K562 (cell line): ENCODE data around the gene CCAR1. TPM values are rescaled to one million over a fixed set of nuclear protein-coding genes. Genes with fewer than 3 reads are reported as not detected.

Experiments used
- ATAC-seq: fragments of 200-7000 bp; cut with Tn5 transposase; 3 replicates; pipeline ENCODE4 v1.9.1; 2020; ENCODE audit warnings: moderate library complexity
- BruUV-seq: library from RNA; stranded (reverse); fragments of 400-500 nt; replicated peaks from 2 replicates; lab custom pipeline; 2021; lab: Mats Ljungman, UMichigan
- CTCF ChIA-PET: fragments of 300-600 bp; formaldehyde crosslinking; extraction: SDS; loops from one replicate; lab custom pipeline; 2021; ENCODE audit warnings: low intra/inter-chr PET ratio; lab: Yijun Ruan, JAX
- POLR2A ChIA-PET: fragments of 300-600, 350-650 bp; sonication (Branson Sonifier 250); formaldehyde crosslinking; extraction: SDS; loops from one replicate; lab custom pipeline; 2021; ENCODE audit warnings: antibody characterized with exemption, inconsistent platforms; lab: Yijun Ruan, JAX
- DNase-seq, 4 experiments: peaks; one replicate each; pipeline versions ENCODE4 v3.0.0 to v3.0.0-alpha.2; 2011 to 2018; ENCODE audit warnings: low spot score in 3 of 4, mixed read lengths in 3 of 4; ENCODE audit errors: extremely low read depth in 1 of 4
- FAIRE-seq: peaks from 2 replicates; lab custom pipeline; 2011; peaks lifted over from hg19 to GRCh38; lab: Jason Lieb, UNC
- H2AFZ ChIP-seq: 2 replicates; pipeline ENCODE4 v1.6.0; 2011; ENCODE audit warnings: low read depth, low read length, control low read depth, inconsistent platforms
- H3K27ac ChIP-seq: fragments of 200-600 bp; 3 replicates; pipeline ENCODE4 v1.8.0; 2011; ENCODE audit warnings: low read depth, mild to moderate bottlenecking, control low read depth, inconsistent platforms, low read length, moderate library complexity, mixed read lengths; ENCODE audit errors: extremely low read depth
- H3K27me3 ChIP-seq, 2 experiments: fragments of 300-600 bp in 1 of 2; 2 replicates in 1 of 2; 3 replicates in 1 of 2; pipeline versions ENCODE4 v1.6.0 to v1.8.0; 2011; ENCODE audit warnings: inconsistent platforms in 2 of 2, low read length in 2 of 2, mild to moderate bottlenecking in 1 of 2, mixed read lengths in 1 of 2, moderate library complexity in 1 of 2; ENCODE audit not compliant: control insufficient read depth in 2 of 2, insufficient read depth in 2 of 2
- H3K36me3 ChIP-seq: fragments of 300-600 bp; 3 replicates; pipeline ENCODE4 v1.8.0; 2011; ENCODE audit warnings: mild to moderate bottlenecking, low read length, inconsistent platforms; ENCODE audit not compliant: control insufficient read depth, insufficient read depth
- H3K4me1 ChIP-seq, 2 experiments: fragments of 200-600 bp in 1 of 2; replicated peaks in 1 of 2; 2 replicates in 1 of 2; 3 replicates in 1 of 2; pipeline versions ENCODE4 v1.5.1 to v1.8.0; 2011; ENCODE audit warnings: inconsistent platforms in 2 of 2, low read length in 2 of 2, mild to moderate bottlenecking in 1 of 2, mixed read lengths in 1 of 2, moderate library complexity in 1 of 2; ENCODE audit not compliant: control insufficient read depth in 2 of 2, insufficient read depth in 2 of 2
- H3K4me2 ChIP-seq: 2 replicates; pipeline ENCODE4 v1.6.1; 2011; ENCODE audit warnings: low read length, control low read depth, inconsistent platforms, mixed read lengths; ENCODE audit not compliant: insufficient read depth
- H3K4me3 ChIP-seq: fragments of 200-600 bp; sonication (generic), shearing (Covaris generic); 2 replicates; pipeline ENCODE4 v1.5.1; 2016; ENCODE audit warnings: control low read depth, inconsistent platforms
- H3K79me2 ChIP-seq: fragments of 200-600 bp; 3 replicates; pipeline ENCODE4 v1.8.0; 2011; ENCODE audit warnings: low read length, inconsistent platforms; ENCODE audit not compliant: control insufficient read depth, insufficient read depth
- H3K9ac ChIP-seq, 2 experiments: 2 replicates each; pipeline versions ENCODE4 v1.6.0 to v1.6.1; 2011; ENCODE audit warnings: low read depth in 2 of 2, low read length in 2 of 2, control low read depth in 1 of 2, inconsistent platforms in 1 of 2, mild to moderate bottlenecking in 1 of 2, mixed read lengths in 1 of 2; ENCODE audit not compliant: insufficient read depth in 1 of 2
- H3K9me1 ChIP-seq: one replicate; pipeline ENCODE4 v1.6.0; 2011; ENCODE audit warnings: inconsistent platforms, mild to moderate bottlenecking, low read length, moderate library complexity; ENCODE audit not compliant: control insufficient read depth, insufficient read depth
- H3K9me3 ChIP-seq: replicated peaks from 2 replicates; pipeline ENCODE4 v1.5.1; 2011; ENCODE audit warnings: low read depth, low read length, inconsistent platforms; ENCODE audit not compliant: control insufficient read depth, insufficient read depth
- H4K20me1 ChIP-seq: replicated peaks from 2 replicates; pipeline ENCODE4 v1.6.1; 2011; ENCODE audit warnings: low read length, inconsistent platforms, mixed read lengths; ENCODE audit not compliant: control insufficient read depth, insufficient read depth
- E2F3 ChIP-seq: fragments of 250-450 bp; sonication (Bioruptor Pico); IDR thresholded peaks from 2 replicates; pipeline ENCODE4 v1.4.0; 2020; ENCODE audit warnings: mild to moderate bottlenecking
- HCFC1 ChIP-seq: IDR thresholded peaks from 2 replicates; pipeline ENCODE4 v1.6.1; 2012; ENCODE audit warnings: low read depth, low read length, improper control_type of control experiment
- KAT2B ChIP-seq: IDR thresholded peaks from one replicate; pipeline ENCODE4 v1.6.1; 2012; ENCODE audit warnings: low read depth, mild to moderate bottlenecking, control low read depth, inconsistent platforms, low read length, moderate library complexity
- KDM2B ChIP-seq: fragments of 250-450 bp; sonication (Bioruptor Pico); IDR thresholded peaks from 2 replicates; pipeline ENCODE4 v1.8.0; 2021; ENCODE audit warnings: mild to moderate bottlenecking, moderate library complexity
- KLF16 ChIP-seq: IDR thresholded peaks from 2 replicates; pipeline ENCODE4 v1.6.1; 2016; ENCODE audit warnings: antibody characterized with exemption
- RAD21 ChIP-seq, 2 experiments: fragments of 250-450 bp in 1 of 2; fragments of 450-650 bp in 1 of 2; sonication (Bioruptor Pico) in 1 of 2; formaldehyde crosslinking in 1 of 2; IDR thresholded peaks in 1 of 2; conservative IDR thresholded peaks in 1 of 2; 2 replicates each; pipeline versions ENCODE4 v1.4.0 to v1.8.0; 2020 to 2022; ENCODE audit warnings: mild to moderate bottlenecking in 2 of 2, moderate library complexity in 1 of 2
- ZNF785 ChIP-seq: fragments of 250-450 bp; sonication (Bioruptor Pico); IDR thresholded peaks from 2 replicates; pipeline ENCODE4 v1.4.0; 2020; ENCODE audit warnings: mild to moderate bottlenecking
- whole genome bisulfite sequencing: fragments of 100-300 bp; shearing (Covaris generic); methylation state at CpG from one replicate; pipeline ENCODE4 v1.1.6; 2016; ENCODE audit warnings: low coverage, mixed read lengths; ENCODE audit not compliant: insufficient coverage; ENCODE audit errors: missing lambda C conversion rate; 5-methylcytosine and 5-hydroxymethylcytosine counted together
- in situ Hi-C: fragments of 300-500 bp; cut with MboI; formaldehyde crosslinking; loops from 4 replicates; pipeline ENCODE4 v1.15.0; 2018; ENCODE audit warnings: inconsistent platforms, mixed read lengths
- intact Hi-C: fragments of 100-400 bp; cut with micrococcal nuclease; formaldehyde crosslinking; loops from 2 replicates; pipeline ENCODE4 v1.14.2; 2022
- polyA plus RNA-seq, 8 experiments: library from polyadenylated mRNA; depleted of rRNA in 4 of 8; stranded (reverse) in 5 of 8; unstranded in 3 of 8; fragments of >200 nt; fragmentation: Nextera tagmentation in 2 of 8; fragmentation: Illumina TruSeq in 1 of 8; extraction: Ambion mirVana in 2 of 8; extraction: Trizol in 1 of 8; gene quantifications; 2 replicates each; pipeline versions ENCODE4 v1.2.1 to v1.2.3, GENCODE V29; 2011 to 2014; ENCODE audit warnings: inconsistent platforms in 1 of 8, missing spikeins in 1 of 8
- total RNA-seq, 7 experiments: library from RNA; depleted of rRNA in 6 of 7; stranded (reverse); fragments of >200 nt in 6 of 7; fragmentation: Illumina TruSeq in 2 of 7; extraction: Trizol in 2 of 7; gene quantifications; 2 replicates each; pipeline versions ENCODE4 v1.2.1 to v1.2.3, GENCODE V29; 2011 to 2021; ENCODE audit warnings: low replicate concordance in 1 of 7
- TF ChIP-seq, protein P1 (sequence below), 2 experiments: fragments of 450-650 bp; IDR thresholded peaks; 2 replicates each; pipeline ENCODE4 v1.6.1; 2016; ENCODE audit warnings: mild to moderate bottlenecking in 2 of 2, borderline replicate concordance in 1 of 2, low read depth in 1 of 2, moderate library complexity in 1 of 2
- TF ChIP-seq, protein P2 (sequence below): fragments of 450-650 bp; IDR thresholded peaks from 2 replicates; pipeline ENCODE4 v1.6.1; 2016
- TF ChIP-seq, protein P3 (sequence below): sonication (generic); formaldehyde crosslinking; IDR thresholded peaks from 2 replicates; pipeline ENCODE4 v1.8.0; 2023; ENCODE audit warnings: mild to moderate bottlenecking, missing genetic modification reagents

CCAR1 gene
- total and polyA plus RNA-seq, 9 of the 15 experiments (the other 6 are each of a cell fraction or from before 2014, with no cell fraction given) = 44.8 to 173 (median 111) TPM

DNA sequence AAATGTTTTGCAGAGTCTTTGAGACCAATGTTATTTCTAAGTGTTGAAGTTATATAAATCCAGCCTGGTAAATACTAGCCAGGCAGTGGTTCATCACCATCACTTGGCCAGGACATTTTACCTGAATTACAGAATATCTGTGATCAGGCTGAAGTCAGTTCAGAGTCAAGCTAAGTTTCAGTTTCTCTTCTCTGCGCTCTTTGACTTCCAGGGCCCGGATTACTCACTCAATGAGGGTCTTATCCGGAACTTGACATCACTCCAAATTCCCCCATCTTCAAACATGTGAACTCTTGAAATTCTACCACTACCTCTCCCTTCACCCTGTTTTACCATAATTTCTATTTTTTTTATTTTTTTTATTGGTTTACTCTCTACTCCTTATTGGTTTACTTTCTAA lies 36.6 kb upstream of the CCAR1 start:
- Histone ChIP-seq H3K79me2 (no peaks in the 10 kb centered on the region), H3K27ac (no peak overlapping the region), H3K4me2 (no peak overlapping the region), H3K27me3 (no peaks in the 10 kb centered on the region), H4K20me1 (no peaks in the 10 kb centered on the region), H3K9me3 (no peaks in the 10 kb centered on the region), H3K36me3 (peaks cover 68% of the 10 kb centered on the region), H3K4me1 (no peaks in the 10 kb centered on the region), H3K9me1 (no peaks in the 10 kb centered on the region), H3K9ac (no peak overlapping the region), H2AFZ (no peak overlapping the region), H3K4me3 (no peak overlapping the region)
- WGBS = 97% methylated on average over 3 of the region's 3 CpGs
- FAIRE-seq = no peak
- in situ Hi-C loops (no loop called here), intact Hi-C loops (no loop called here)
- no peak for DNase-seq
- ChIA-PET POLR2A (interaction anchor here (1.4 kb wide), 1 partner anchor 15 kb away, joined by 6 read pairs; no protein-coding TSS in a partner anchor), CTCF (no interaction called here)
- no TSS peak for BruUV-seq
- no peak for ATAC-seq
- no peak for TF ChIP-seq ZNF785 (CRISPR knock-in tag)
- no peak for TF ChIP-seq E2F3
- no peak for TF ChIP-seq HCFC1
- TF ChIP-seq, protein P1, sequence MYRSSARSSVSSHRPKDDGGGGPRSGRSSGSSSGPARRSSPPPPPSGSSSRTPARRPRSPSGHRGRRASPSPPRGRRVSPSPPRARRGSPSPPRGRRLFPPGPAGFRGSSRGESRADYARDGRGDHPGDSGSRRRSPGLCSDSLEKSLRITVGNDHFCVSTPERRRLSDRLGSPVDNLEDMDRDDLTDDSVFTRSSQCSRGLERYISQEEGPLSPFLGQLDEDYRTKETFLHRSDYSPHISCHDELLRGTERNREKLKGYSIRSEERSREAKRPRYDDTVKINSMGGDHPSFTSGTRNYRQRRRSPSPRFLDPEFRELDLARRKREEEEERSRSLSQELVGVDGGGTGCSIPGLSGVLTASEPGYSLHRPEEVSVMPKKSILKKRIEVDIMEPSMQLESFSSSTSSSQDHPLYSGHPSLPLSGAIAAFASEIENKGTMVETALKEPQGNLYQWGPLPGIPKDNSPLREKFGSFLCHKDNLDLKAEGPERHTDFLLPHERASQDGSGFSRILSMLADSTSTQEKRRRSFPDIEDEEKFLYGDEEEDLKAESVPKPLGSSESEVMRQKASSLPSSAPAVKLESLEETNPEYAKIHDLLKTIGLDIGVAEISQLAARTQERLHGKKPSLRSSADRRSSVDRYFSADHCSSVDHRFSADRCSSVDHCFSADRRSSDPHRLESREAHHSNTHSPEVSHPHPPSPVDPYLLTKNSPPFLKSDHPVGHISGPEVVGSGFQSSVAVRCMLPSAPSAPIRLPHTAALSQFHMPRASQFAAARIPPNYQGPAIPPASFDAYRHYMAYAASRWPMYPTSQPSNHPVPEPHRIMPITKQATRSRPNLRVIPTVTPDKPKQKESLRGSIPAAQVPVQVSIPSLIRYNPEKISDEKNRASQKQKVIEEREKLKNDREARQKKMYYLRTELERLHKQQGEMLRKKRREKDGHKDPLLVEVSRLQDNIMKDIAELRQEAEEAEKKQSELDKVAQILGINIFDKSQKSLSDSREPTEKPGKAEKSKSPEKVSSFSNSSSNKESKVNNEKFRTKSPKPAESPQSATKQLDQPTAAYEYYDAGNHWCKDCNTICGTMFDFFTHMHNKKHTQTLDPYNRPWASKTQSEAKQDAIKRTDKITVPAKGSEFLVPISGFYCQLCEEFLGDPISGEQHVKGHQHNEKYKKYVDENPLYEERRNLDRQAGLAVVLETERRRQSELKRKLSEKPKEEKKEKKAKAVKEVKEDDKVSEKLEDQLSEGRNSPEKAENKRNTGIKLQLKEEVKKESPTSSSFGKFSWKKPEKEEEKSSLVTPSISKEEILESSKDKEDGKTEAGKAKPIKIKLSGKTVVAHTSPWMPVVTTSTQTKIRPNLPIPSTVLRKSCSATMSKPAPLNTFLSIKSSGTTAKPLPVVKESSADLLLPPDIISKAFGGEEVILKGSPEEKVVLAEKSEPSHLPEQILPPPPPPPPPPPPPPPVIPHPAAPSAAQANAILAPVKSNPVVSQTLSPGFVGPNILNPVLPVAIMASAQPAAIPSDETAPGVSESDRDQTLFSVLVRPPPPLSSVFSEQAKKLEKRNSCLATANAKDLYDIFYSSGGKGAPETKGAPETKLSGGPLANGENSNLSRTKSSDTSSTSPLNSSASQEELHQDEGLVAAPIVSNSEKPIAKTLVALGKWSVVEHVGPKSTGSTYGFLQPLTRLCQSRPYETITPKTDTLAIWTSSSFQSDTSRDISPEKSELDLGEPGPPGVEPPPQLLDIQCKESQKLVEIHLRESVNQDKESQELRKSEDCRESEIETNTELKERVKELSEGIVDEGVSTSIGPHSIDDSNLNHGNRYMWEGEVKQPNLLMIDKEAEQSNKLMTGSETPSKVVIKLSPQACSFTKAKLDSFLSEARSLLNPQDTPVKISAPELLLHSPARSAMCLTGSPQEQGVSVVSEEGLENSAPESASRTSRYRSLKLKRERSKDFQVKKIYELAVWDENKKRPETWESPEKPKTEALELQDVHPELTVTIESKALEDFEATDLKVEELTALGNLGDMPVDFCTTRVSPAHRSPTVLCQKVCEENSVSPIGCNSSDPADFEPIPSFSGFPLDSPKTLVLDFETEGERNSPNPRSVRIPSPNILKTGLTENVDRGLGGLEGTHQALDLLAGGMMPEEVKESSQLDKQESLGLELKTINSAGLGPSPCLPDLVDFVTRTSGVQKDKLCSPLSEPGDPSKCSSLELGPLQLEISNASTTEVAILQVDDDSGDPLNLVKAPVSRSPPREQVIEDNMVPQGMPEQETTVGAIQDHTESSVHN (IDR thresholded peaks at IDR 0.05; ENCODE audit: borderline replicate concordance in 1 of 2, low read depth in 1 of 2) = no peak
- TF ChIP-seq, protein P2, sequence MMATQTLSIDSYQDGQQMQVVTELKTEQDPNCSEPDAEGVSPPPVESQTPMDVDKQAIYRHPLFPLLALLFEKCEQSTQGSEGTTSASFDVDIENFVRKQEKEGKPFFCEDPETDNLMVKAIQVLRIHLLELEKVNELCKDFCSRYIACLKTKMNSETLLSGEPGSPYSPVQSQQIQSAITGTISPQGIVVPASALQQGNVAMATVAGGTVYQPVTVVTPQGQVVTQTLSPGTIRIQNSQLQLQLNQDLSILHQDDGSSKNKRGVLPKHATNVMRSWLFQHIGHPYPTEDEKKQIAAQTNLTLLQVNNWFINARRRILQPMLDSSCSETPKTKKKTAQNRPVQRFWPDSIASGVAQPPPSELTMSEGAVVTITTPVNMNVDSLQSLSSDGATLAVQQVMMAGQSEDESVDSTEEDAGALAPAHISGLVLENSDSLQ = no peak
- TF ChIP-seq KLF16 = no peak
- TF ChIP-seq, protein P3, sequence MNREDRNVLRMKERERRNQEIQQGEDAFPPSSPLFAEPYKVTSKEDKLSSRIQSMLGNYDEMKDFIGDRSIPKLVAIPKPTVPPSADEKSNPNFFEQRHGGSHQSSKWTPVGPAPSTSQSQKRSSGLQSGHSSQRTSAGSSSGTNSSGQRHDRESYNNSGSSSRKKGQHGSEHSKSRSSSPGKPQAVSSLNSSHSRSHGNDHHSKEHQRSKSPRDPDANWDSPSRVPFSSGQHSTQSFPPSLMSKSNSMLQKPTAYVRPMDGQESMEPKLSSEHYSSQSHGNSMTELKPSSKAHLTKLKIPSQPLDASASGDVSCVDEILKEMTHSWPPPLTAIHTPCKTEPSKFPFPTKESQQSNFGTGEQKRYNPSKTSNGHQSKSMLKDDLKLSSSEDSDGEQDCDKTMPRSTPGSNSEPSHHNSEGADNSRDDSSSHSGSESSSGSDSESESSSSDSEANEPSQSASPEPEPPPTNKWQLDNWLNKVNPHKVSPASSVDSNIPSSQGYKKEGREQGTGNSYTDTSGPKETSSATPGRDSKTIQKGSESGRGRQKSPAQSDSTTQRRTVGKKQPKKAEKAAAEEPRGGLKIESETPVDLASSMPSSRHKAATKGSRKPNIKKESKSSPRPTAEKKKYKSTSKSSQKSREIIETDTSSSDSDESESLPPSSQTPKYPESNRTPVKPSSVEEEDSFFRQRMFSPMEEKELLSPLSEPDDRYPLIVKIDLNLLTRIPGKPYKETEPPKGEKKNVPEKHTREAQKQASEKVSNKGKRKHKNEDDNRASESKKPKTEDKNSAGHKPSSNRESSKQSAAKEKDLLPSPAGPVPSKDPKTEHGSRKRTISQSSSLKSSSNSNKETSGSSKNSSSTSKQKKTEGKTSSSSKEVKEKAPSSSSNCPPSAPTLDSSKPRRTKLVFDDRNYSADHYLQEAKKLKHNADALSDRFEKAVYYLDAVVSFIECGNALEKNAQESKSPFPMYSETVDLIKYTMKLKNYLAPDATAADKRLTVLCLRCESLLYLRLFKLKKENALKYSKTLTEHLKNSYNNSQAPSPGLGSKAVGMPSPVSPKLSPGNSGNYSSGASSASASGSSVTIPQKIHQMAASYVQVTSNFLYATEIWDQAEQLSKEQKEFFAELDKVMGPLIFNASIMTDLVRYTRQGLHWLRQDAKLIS (CRISPR knock-in tag) = no peak
- TF ChIP-seq KAT2B = no peak
- no peak for TF ChIP-seq RAD21 (CRISPR knock-in tag; conservative IDR thresholded peaks at IDR 0.05 in 1 of 2, IDR thresholded peaks at IDR 0.05 in 1 of 2)
- no peak for TF ChIP-seq KDM2B (CRISPR knock-in tag)
